Activated CD8-positive, alpha-beta T cell treated with anti-CD3 and anti-CD28 coated beads for 36 hours (primary cell): ENCODE measurements around the gene DCDC2C. TPM values are rescaled to one million over a fixed set of nuclear protein-coding genes. Genes with fewer than 3 reads are reported as not detected.

Experiments used
- ATAC-seq: fragments of 200-7000 bp; cut with Tn5 transposase; one replicate; pipeline ENCODE4 v1.10.0; 2021; ENCODE audit warnings: mild to moderate bottlenecking, moderate library complexity
- CTCF ChIA-PET: fragments of 350-600 bp; sonication (Branson Sonifier 250); formaldehyde crosslinking; loops from one replicate; lab custom pipeline; 2021; ENCODE audit warnings: antibody characterized with exemption; lab: Charles Lee
- POLR2A ChIA-PET: fragments of 350-600 bp; sonication (Branson Sonifier 250); formaldehyde crosslinking; loops from one replicate; lab custom pipeline; 2021; ENCODE audit warnings: antibody characterized with exemption; lab: Charles Lee
- DNase-seq: peaks from one replicate; pipeline ENCODE4 v3.0.0-alpha.2; 2020
- H3K27ac Mint-ChIP-seq: one replicate; pipeline ENCODE4 v1.8.0; 2021; ENCODE audit warnings: mild to moderate bottlenecking, mixed read lengths
- H3K27me3 Mint-ChIP-seq: one replicate; pipeline ENCODE4 v1.8.0; 2021; ENCODE audit warnings: mixed read lengths
- H3K36me3 Mint-ChIP-seq: one replicate; pipeline ENCODE4 v1.8.0; 2021; ENCODE audit warnings: low read depth, mixed read lengths
- H3K4me1 Mint-ChIP-seq: one replicate; pipeline ENCODE4 v1.8.0; 2021; ENCODE audit warnings: low read depth, mixed read lengths
- H3K4me3 Mint-ChIP-seq: one replicate; pipeline ENCODE4 v1.8.0; 2021; ENCODE audit warnings: mild to moderate bottlenecking, moderate library complexity, mixed read lengths
- H3K9me3 Mint-ChIP-seq: one replicate; pipeline ENCODE4 v1.8.0; 2021; ENCODE audit warnings: mixed read lengths
- CTCF ChIP-seq: fragments of 200-600 bp; IDR thresholded peaks from one replicate; pipeline ENCODE4 v1.8.0; 2022; ENCODE audit warnings: antibody characterized with exemption, mild to moderate bottlenecking
- intact Hi-C: fragments of 100-400 bp; cut with micrococcal nuclease; formaldehyde crosslinking; loops from one replicate; pipeline ENCODE4 v1.10.0; 2022
- total RNA-seq, 2 experiments: library from RNA; stranded (reverse); gene quantifications; one replicate each; pipeline ENCODE4 v1.2.3, GENCODE V29; 2021

DCDC2C gene
- total RNA-seq, 2 experiments from 2014 or later: not detected

GRCh38 chr2:3674066-3674845 is 29.1 kb upstream of the DCDC2C start:
- ATAC-seq (no peak), DNase-seq (no peak)
- Mint-ChIP-seq H3K4me3 (no peak overlapping the region), H3K27me3 (peaks cover 4% of the 10 kb centered on the region), H3K27ac (no peak overlapping the region), H3K4me1 (no peaks in the 10 kb centered on the region), H3K9me3 (no peaks in the 10 kb centered on the region), H3K36me3 (no peaks in the 10 kb centered on the region)
- CTCF ChIA-PET: interaction anchor here (1.2 kb wide), 1 partner anchor 13 kb away, joined by 4 read pairs; no protein-coding TSS in a partner anchor
- POLR2A ChIA-PET: no interaction called here
- no peak for TF ChIP-seq CTCF
- intact Hi-C loops: no loop called here

- ChIA-PET CTCF (no interaction called here), POLR2A (no interaction called here)
- no peak for TF ChIP-seq CTCF
- no peak overlapping the region for H3K4me3 Mint-ChIP-seq
- no peaks in the 10 kb centered on the region for H3K36me3 Mint-ChIP-seq
- intact Hi-C loops: no loop called here
- H3K27ac Mint-ChIP-seq: no peak overlapping the region
- ATAC-seq (no peak), DNase-seq (no peak)
- H3K9me3 Mint-ChIP-seq: no peaks in the 10 kb centered on the region
- H3K4me1 Mint-ChIP-seq: no peaks in the 10 kb centered on the region
- peaks cover 4% of the 10 kb centered on the region for H3K27me3 Mint-ChIP-seq
Observed at GRCh38 chr2:3675687-3676086, 27.7 kb upstream of the DCDC2C start.

GRCh38 chr2:3677436-3677835 is 25.9 kb upstream of the DCDC2C start:
- ChIA-PET POLR2A (no interaction called here), CTCF (no interaction called here)
- DNase-seq (no peak), ATAC-seq (no peak)
- Mint-ChIP-seq H3K4me3 (no peak overlapping the region), H3K9me3 (no peaks in the 10 kb centered on the region), H3K27me3 (peaks cover 2% of the 10 kb centered on the region), H3K36me3 (no peaks in the 10 kb centered on the region), H3K27ac (no peak overlapping the region), H3K4me1 (no peaks in the 10 kb centered on the region)
- TF ChIP-seq CTCF: no peak
- intact Hi-C loops: no loop called here

GRCh38 chr2:3678212-3678611 is 25.2 kb upstream of the DCDC2C start:
- intact Hi-C loops: no loop called here
- Mint-ChIP-seq H3K27ac (no peak overlapping the region), H3K36me3 (no peaks in the 10 kb centered on the region), H3K27me3 (peaks cover 2% of the 10 kb centered on the region), H3K4me1 (no peaks in the 10 kb centered on the region), H3K9me3 (no peaks in the 10 kb centered on the region), H3K4me3 (no peak overlapping the region)
- TF ChIP-seq CTCF: no peak
- ATAC-seq: no peak
- ChIA-PET POLR2A (no interaction called here), CTCF (no interaction called here)
- DNase-seq: no peak

GRCh38 chr2:3679180-3679579 is 24.2 kb upstream of the DCDC2C start:
- H3K27ac Mint-ChIP-seq: no peak overlapping the region

More at GRCh38 chr2:3679180-3679579, 24.2 kb upstream of the DCDC2C start:
- ChIA-PET CTCF (interaction anchor here (1.2 kb wide), 1 partner anchor 13 kb away, joined by 4 read pairs; no protein-coding TSS in a partner anchor), POLR2A (no interaction called here)
- Mint-ChIP-seq H3K36me3 (no peaks in the 10 kb centered on the region), H3K9me3 (no peaks in the 10 kb centered on the region), H3K27me3 (peaks cover 2% of the 10 kb centered on the region), H3K4me1 (no peaks in the 10 kb centered on the region), H3K4me3 (no peak overlapping the region)
- no peak for ATAC-seq
- no peak for DNase-seq
- intact Hi-C loops: no loop called here
- TF ChIP-seq CTCF: no peak
